Measurements from ENCODE around the gene CTXND1. TPM values are rescaled to one million over a fixed set of nuclear protein-coding genes. Genes with fewer than 3 reads are reported as not detected.

Gene CTXND1
- total and polyA plus RNA-seq, 2 of the 13 experiments (the other 11 are each of a cell fraction or from before 2014, with no cell fraction given) = 1.2 to 2.1 TPM

DNA sequence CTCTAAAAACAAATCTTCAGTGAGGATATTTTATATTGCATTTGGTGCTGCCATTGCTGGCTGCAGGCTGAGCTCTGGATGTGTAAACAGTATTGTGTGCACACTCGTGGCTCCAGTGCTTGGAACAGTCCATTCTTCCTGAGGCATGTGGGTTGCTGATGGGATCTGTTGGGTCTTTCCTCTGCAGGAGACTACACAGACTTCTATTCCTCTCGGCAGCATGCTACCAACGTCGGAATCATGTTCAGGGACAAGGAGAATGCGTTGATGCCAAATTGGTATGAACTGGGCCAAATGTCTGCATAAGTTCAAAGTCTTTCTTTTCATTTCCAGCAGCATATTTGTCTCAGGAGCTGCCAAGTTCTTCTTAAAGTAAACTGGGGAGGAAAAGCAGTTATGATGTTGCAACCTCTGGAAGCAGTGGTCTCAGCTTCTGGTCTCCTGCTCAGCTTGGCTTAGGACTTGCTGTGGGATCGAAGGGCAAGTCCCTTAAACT, 89.9 kb downstream of the CTXND1 start (continued):
- TF ChIP-seq, protein P1, sequence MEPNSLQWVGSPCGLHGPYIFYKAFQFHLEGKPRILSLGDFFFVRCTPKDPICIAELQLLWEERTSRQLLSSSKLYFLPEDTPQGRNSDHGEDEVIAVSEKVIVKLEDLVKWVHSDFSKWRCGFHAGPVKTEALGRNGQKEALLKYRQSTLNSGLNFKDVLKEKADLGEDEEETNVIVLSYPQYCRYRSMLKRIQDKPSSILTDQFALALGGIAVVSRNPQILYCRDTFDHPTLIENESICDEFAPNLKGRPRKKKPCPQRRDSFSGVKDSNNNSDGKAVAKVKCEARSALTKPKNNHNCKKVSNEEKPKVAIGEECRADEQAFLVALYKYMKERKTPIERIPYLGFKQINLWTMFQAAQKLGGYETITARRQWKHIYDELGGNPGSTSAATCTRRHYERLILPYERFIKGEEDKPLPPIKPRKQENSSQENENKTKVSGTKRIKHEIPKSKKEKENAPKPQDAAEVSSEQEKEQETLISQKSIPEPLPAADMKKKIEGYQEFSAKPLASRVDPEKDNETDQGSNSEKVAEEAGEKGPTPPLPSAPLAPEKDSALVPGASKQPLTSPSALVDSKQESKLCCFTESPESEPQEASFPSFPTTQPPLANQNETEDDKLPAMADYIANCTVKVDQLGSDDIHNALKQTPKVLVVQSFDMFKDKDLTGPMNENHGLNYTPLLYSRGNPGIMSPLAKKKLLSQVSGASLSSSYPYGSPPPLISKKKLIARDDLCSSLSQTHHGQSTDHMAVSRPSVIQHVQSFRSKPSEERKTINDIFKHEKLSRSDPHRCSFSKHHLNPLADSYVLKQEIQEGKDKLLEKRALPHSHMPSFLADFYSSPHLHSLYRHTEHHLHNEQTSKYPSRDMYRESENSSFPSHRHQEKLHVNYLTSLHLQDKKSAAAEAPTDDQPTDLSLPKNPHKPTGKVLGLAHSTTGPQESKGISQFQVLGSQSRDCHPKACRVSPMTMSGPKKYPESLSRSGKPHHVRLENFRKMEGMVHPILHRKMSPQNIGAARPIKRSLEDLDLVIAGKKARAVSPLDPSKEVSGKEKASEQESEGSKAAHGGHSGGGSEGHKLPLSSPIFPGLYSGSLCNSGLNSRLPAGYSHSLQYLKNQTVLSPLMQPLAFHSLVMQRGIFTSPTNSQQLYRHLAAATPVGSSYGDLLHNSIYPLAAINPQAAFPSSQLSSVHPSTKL (CRISPR knock-in tag; IDR thresholded peaks at IDR 0.05) = 0 out of 2 replicates have a peak, but pooled peaks have one; percentile 7
- TF ChIP-seq ISL2 (CRISPR knock-in tag; IDR thresholded peaks at IDR 0.05) = no peak
- TF ChIP-seq, protein P2, sequence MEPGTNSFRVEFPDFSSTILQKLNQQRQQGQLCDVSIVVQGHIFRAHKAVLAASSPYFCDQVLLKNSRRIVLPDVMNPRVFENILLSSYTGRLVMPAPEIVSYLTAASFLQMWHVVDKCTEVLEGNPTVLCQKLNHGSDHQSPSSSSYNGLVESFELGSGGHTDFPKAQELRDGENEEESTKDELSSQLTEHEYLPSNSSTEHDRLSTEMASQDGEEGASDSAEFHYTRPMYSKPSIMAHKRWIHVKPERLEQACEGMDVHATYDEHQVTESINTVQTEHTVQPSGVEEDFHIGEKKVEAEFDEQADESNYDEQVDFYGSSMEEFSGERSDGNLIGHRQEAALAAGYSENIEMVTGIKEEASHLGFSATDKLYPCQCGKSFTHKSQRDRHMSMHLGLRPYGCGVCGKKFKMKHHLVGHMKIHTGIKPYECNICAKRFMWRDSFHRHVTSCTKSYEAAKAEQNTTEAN (CRISPR knock-in tag; conservative IDR thresholded peaks at IDR 0.05) = no peak
- no peak for TF ChIP-seq TCF7 (IDR thresholded peaks at IDR 0.05; ENCODE audit: low read depth)
- TF ChIP-seq MYNN (CRISPR knock-in tag; IDR thresholded peaks at IDR 0.05; ENCODE audit: low read depth) = no peak
- TF ChIP-seq, protein P3, sequence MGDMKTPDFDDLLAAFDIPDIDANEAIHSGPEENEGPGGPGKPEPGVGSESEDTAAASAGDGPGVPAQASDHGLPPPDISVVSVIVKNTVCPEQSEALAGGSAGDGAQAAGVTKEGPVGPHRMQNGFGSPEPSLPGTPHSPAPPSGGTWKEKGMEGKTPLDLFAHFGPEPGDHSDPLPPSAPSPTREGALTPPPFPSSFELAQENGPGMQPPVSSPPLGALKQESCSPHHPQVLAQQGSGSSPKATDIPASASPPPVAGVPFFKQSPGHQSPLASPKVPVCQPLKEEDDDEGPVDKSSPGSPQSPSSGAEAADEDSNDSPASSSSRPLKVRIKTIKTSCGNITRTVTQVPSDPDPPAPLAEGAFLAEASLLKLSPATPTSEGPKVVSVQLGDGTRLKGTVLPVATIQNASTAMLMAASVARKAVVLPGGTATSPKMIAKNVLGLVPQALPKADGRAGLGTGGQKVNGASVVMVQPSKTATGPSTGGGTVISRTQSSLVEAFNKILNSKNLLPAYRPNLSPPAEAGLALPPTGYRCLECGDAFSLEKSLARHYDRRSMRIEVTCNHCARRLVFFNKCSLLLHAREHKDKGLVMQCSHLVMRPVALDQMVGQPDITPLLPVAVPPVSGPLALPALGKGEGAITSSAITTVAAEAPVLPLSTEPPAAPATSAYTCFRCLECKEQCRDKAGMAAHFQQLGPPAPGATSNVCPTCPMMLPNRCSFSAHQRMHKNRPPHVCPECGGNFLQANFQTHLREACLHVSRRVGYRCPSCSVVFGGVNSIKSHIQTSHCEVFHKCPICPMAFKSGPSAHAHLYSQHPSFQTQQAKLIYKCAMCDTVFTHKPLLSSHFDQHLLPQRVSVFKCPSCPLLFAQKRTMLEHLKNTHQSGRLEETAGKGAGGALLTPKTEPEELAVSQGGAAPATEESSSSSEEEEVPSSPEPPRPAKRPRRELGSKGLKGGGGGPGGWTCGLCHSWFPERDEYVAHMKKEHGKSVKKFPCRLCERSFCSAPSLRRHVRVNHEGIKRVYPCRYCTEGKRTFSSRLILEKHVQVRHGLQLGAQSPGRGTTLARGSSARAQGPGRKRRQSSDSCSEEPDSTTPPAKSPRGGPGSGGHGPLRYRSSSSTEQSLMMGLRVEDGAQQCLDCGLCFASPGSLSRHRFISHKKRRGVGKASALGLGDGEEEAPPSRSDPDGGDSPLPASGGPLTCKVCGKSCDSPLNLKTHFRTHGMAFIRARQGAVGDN (CRISPR knock-in tag; IDR thresholded peaks at IDR 0.05) = no peak
- TF ChIP-seq ZNF772 (CRISPR knock-in tag; IDR thresholded peaks at IDR 0.05) = no peak
- TF ChIP-seq, protein P4, sequence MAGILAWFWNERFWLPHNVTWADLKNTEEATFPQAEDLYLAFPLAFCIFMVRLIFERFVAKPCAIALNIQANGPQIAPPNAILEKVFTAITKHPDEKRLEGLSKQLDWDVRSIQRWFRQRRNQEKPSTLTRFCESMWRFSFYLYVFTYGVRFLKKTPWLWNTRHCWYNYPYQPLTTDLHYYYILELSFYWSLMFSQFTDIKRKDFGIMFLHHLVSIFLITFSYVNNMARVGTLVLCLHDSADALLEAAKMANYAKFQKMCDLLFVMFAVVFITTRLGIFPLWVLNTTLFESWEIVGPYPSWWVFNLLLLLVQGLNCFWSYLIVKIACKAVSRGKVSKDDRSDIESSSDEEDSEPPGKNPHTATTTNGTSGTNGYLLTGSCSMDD (CRISPR knock-in tag; IDR thresholded peaks at IDR 0.05) = no peak
- peak; percentile 51 for TF ChIP-seq FOXA3 (CRISPR knock-in tag; IDR thresholded peaks at IDR 0.05)
- no peak for TF ChIP-seq ZNF343 (CRISPR knock-in tag; IDR thresholded peaks at IDR 0.05)
- TF ChIP-seq ZNF331 (CRISPR knock-in tag; IDR thresholded peaks at IDR 0.05) = no peak
- TF ChIP-seq ZNF432 (CRISPR knock-in tag; IDR thresholded peaks at IDR 0.05; ENCODE audit: borderline replicate concordance) = no peak
- TF ChIP-seq ZMYM3 (CRISPR knock-in tag; IDR thresholded peaks at IDR 0.05) = no peak
- TF ChIP-seq, protein P5, sequence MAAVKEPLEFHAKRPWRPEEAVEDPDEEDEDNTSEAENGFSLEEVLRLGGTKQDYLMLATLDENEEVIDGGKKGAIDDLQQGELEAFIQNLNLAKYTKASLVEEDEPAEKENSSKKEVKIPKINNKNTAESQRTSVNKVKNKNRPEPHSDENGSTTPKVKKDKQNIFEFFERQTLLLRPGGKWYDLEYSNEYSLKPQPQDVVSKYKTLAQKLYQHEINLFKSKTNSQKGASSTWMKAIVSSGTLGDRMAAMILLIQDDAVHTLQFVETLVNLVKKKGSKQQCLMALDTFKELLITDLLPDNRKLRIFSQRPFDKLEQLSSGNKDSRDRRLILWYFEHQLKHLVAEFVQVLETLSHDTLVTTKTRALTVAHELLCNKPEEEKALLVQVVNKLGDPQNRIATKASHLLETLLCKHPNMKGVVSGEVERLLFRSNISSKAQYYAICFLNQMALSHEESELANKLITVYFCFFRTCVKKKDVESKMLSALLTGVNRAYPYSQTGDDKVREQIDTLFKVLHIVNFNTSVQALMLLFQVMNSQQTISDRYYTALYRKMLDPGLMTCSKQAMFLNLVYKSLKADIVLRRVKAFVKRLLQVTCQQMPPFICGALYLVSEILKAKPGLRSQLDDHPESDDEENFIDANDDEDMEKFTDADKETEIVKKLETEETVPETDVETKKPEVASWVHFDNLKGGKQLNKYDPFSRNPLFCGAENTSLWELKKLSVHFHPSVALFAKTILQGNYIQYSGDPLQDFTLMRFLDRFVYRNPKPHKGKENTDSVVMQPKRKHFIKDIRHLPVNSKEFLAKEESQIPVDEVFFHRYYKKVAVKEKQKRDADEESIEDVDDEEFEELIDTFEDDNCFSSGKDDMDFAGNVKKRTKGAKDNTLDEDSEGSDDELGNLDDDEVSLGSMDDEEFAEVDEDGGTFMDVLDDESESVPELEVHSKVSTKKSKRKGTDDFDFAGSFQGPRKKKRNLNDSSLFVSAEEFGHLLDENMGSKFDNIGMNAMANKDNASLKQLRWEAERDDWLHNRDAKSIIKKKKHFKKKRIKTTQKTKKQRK (IDR thresholded peaks at IDR 0.05; ENCODE audit: low read length) = no peak
- TF ChIP-seq TBX2 (CRISPR knock-in tag; IDR thresholded peaks at IDR 0.05; ENCODE audit: borderline replicate concordance) = peak; percentile 31; the same call in 1 of the 2 replicates
- no peak for TF ChIP-seq SMYD3 (CRISPR knock-in tag; IDR thresholded peaks at IDR 0.05)
- peak; percentile 72 for TF ChIP-seq ZNF644 (CRISPR knock-in tag; IDR thresholded peaks at IDR 0.05; ENCODE audit: low read depth)

All from HepG2 (cell line).